Mesendoderm (in vitro differentiated cells): ENCODE results near the gene TPR.
"Not testable (repeated sequence)": the region's sequence is repeated elsewhere in the genome, so short reads cannot be mapped to it uniquely, and the experiment has no call there.

Source experiments
- DNase-seq: peaks from one replicate; pipeline ENCODE4 v3.0.0; 2013
- H2AK5ac ChIP-seq: 2 replicates; pipeline ENCODE4 v1.6.1; 2013; ENCODE audit warnings: low read length, inconsistent platforms
- H2BK120ac ChIP-seq: 2 replicates; pipeline ENCODE4 v1.6.1; 2013; ENCODE audit warnings: low read depth, mild to moderate bottlenecking, low read length, moderate library complexity, mixed read lengths
- H2BK15ac ChIP-seq: replicated peaks from 2 replicates; pipeline ENCODE4 v1.6.1; 2013; ENCODE audit warnings: low read depth, mild to moderate bottlenecking, moderate library complexity
- H2BK5ac ChIP-seq: 2 replicates; pipeline ENCODE4 v1.6.1; 2013; ENCODE audit warnings: low read length, inconsistent platforms
- H3K18ac ChIP-seq: 2 replicates; pipeline ENCODE4 v1.6.1; 2013; ENCODE audit warnings: mild to moderate bottlenecking, low read length, mixed read lengths
- H3K23ac ChIP-seq: one replicate; pipeline ENCODE4 v1.6.1; 2013; ENCODE audit warnings: low read length
- H3K27ac ChIP-seq: 2 replicates; pipeline ENCODE4 v1.5.1; 2013; ENCODE audit warnings: low read depth, mild to moderate bottlenecking, inconsistent platforms, low read length, moderate library complexity
- H3K27me3 ChIP-seq: 2 replicates; pipeline ENCODE4 v1.6.1; 2013; ENCODE audit warnings: low read length, control low read depth, mild to moderate bottlenecking, inconsistent platforms; ENCODE audit not compliant: insufficient read depth, poor library complexity
- H3K36me3 ChIP-seq: 2 replicates; pipeline ENCODE4 v1.6.1; 2013; ENCODE audit warnings: low read length, inconsistent platforms; ENCODE audit not compliant: control insufficient read depth, insufficient read depth
- H3K4ac ChIP-seq: one replicate; pipeline ENCODE4 v1.6.1; 2013; ENCODE audit warnings: low read depth, mild to moderate bottlenecking, low read length, moderate library complexity
- H3K4me1 ChIP-seq: 2 replicates; pipeline ENCODE4 v1.6.1; 2013; ENCODE audit warnings: low read depth, low read length, inconsistent platforms; ENCODE audit not compliant: control insufficient read depth
- H3K4me2 ChIP-seq: 2 replicates; pipeline ENCODE4 v1.6.1; 2013; ENCODE audit warnings: low read length
- H3K4me3 ChIP-seq: 2 replicates; pipeline ENCODE4 v1.5.1; 2013; ENCODE audit warnings: mild to moderate bottlenecking, low read length
- H3K56ac ChIP-seq: one replicate; pipeline ENCODE4 v1.6.1; 2013; ENCODE audit warnings: low read length
- H3K79me1 ChIP-seq: 2 replicates; pipeline ENCODE4 v1.6.1; 2013; ENCODE audit warnings: low read length, inconsistent platforms
- H3K79me2 ChIP-seq: 2 replicates; pipeline ENCODE4 v1.6.1; 2013; ENCODE audit warnings: mild to moderate bottlenecking, low read length; ENCODE audit not compliant: control insufficient read depth, insufficient read depth
- H3K9ac ChIP-seq: 2 replicates; pipeline ENCODE4 v1.6.1; 2013; ENCODE audit warnings: low read length, inconsistent platforms
- H4K5ac ChIP-seq: one replicate; pipeline ENCODE4 v1.6.1; 2013; ENCODE audit warnings: low read length
- H4K8ac ChIP-seq: one replicate; pipeline ENCODE4 v1.6.1; 2013; ENCODE audit warnings: low read depth, mild to moderate bottlenecking, control low read depth, low read length, moderate library complexity
- WGBS: extraction: QIAGEN DNeasy Blood & Tissue Kit; methylation state at CpG from one replicate; pipeline ENCODE4 v1.1.7; 2013; ENCODE audit warnings: low lambda C conversion rate, missing lambda C conversion rate; ENCODE audit not compliant: insufficient coverage; ENCODE audit errors: extremely low coverage; 5-methylcytosine and 5-hydroxymethylcytosine counted together

Gene TPR

DNA sequence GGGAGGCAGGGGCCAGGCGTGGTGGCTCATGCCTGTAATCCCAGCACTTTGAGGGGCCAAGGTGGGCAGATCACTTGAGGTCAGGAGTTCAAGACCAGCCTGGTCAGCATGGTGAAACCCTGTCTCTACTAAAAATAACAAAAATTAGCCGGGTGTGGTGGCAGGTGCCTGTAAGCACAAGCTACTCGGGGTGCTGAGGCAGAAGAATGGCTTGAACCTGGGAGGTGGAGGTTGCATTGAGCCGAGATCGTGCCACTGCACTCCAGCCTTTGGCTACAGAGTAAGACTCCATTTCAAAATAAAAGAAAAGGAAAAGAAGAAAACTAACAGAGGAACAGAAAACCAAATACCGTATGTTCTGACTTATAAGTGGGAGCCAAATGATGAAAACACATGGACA is 17.7 kb upstream of the TPR start:
- H2BK5ac ChIP-seq, H3K56ac ChIP-seq, H2BK15ac ChIP-seq, H3K23ac ChIP-seq, H3K4me1 ChIP-seq, H3K27me3 ChIP-seq, H4K5ac ChIP-seq, H3K36me3 ChIP-seq, H3K79me2 ChIP-seq, H3K27ac ChIP-seq, H3K4ac ChIP-seq, H3K79me1 ChIP-seq, H4K8ac ChIP-seq, DNase-seq, H2AK5ac ChIP-seq, H3K4me2 ChIP-seq, H3K9ac ChIP-seq, H3K4me3 ChIP-seq, H2BK120ac ChIP-seq, H3K18ac ChIP-seq: not testable (repeated sequence)
- WGBS, result no CpG with 5 or more reads among the region's 6 CpGs

DNA sequence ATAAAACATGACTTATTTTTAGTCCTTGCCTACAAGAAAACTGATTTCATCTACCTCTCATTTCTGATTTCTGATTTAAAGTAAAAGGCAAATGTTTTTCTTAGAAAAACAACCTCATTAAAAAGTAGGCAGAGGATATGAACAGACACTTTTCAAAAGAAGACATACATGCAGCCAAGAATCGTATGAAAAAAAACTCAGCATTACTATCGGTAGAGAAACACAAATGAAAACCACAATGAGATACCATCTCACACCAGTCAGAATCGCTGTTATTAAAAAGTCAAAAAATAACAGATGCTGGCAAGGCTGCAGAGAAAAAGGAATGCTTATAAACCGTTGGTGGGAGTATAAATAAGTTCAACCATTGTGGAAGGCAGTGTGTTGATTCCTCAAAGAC is 16.8 kb upstream of the TPR start:
- no peak overlapping the region for H3K56ac ChIP-seq
- no peak overlapping the region for H3K4me2 ChIP-seq
- no peak overlapping the region for H3K23ac ChIP-seq
- H3K18ac ChIP-seq, result no peak overlapping the region
- H3K79me2 ChIP-seq, result no peaks in the 10 kb centered on the region
- no peak overlapping the region for H3K9ac ChIP-seq
- no peak overlapping the region for H3K4ac ChIP-seq
- no peak overlapping the region for H4K5ac ChIP-seq
- no peak overlapping the region for H2BK15ac ChIP-seq
- H2BK5ac ChIP-seq, result no peak overlapping the region
- no peak overlapping the region for H2BK120ac ChIP-seq
- H3K27me3 ChIP-seq, result no peaks in the 10 kb centered on the region
- H3K27ac ChIP-seq, result no peak overlapping the region
- no peak overlapping the region for H3K4me3 ChIP-seq
- H4K8ac ChIP-seq, result no peak overlapping the region
- no peaks in the 10 kb centered on the region for H3K79me1 ChIP-seq
- H3K36me3 ChIP-seq, result peaks cover 1% of the 10 kb centered on the region
- H2AK5ac ChIP-seq, result no peak overlapping the region
- H3K4me1 ChIP-seq, result no peaks in the 10 kb centered on the region
- no peak for DNase-seq
- no CpG with 5 or more reads among the region's 4 CpGs for WGBS

DNA sequence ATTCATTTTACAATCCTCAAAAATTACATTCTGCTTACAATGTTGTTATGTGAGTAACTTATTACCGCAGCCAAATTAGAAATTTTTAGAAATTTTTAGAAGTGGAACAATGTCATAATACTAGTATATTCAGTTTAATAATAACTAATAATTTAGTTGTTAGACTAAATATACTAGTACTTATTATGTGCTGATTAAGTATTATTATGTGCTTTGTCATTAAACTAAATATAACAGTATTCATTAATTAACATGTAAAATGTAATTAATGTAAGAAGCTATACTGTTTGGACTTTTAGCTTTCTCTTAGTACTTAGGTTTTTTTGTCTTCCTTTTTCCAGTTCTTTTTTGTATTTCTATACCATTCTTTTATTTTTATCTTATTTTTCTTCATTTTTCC is 15.9 kb upstream of the TPR start:
- Histone ChIP-seq H2BK120ac (no peak overlapping the region), H3K9ac (no peak overlapping the region), H4K5ac (no peak overlapping the region), H3K79me1 (no peaks in the 10 kb centered on the region), H3K79me2 (no peaks in the 10 kb centered on the region), H2AK5ac (no peak overlapping the region), H3K56ac (no peak overlapping the region), H2BK5ac (no peak overlapping the region), H3K27me3 (no peaks in the 10 kb centered on the region), H3K36me3 (no peaks in the 10 kb centered on the region), H4K8ac (no peak overlapping the region), H3K4me1 (no peaks in the 10 kb centered on the region), H3K27ac (no peak overlapping the region), H3K4me2 (no peak overlapping the region), H3K18ac (no peak overlapping the region), H2BK15ac (no peak overlapping the region), H3K4me3 (no peak overlapping the region), H3K23ac (no peak overlapping the region), H3K4ac (no peak overlapping the region)
- no peak for DNase-seq
- no CpG with 5 or more reads among the region's 1 CpG for WGBS

DNA sequence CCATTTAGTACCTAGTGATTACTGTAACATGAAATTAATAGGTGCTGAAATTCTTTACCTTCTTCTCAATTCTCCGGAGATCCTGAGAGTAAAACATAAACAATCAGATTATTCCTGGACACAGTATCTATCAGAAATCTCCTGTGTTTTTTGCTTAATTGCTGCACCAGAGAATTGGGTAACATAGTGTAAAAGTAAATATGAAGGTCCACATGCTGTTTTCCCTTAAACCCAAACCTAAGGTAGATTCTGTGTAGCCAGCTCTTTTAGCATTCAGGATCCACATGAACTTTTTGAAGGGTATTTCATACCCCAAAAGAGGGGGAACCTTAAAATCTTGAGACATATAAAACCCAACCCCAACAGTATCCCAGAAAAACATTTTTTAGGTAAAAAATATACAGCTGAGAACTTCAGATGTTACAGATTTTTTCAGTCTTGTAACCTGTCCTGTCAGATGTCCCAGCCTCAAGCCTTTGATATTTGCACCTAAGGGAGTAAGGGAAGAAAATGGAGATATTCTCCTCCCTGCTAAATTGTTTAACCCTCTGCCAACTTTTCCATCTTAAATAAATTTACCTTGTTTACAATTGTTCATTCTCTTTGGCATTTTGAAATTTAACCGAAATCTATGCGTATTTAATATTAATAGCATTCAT is 11.8 kb upstream of the TPR start:
- Histone ChIP-seq H3K4me3 (no peak overlapping the region), H3K79me2 (no peaks in the 10 kb centered on the region), H3K4me2 (no peak overlapping the region), H3K56ac (no peak overlapping the region), H3K27ac (no peak overlapping the region), H3K4me1 (no peaks in the 10 kb centered on the region), H3K23ac (no peak overlapping the region), H2BK5ac (no peak overlapping the region), H3K18ac (no peak overlapping the region), H4K8ac (no peak overlapping the region), H3K27me3 (no peaks in the 10 kb centered on the region), H3K4ac (no peak overlapping the region), H3K36me3 (no peaks in the 10 kb centered on the region), H2BK15ac (no peak overlapping the region), H2BK120ac (no peak overlapping the region), H2AK5ac (no peak overlapping the region), H3K9ac (no peak overlapping the region), H3K79me1 (no peaks in the 10 kb centered on the region), H4K5ac (no peak overlapping the region)
- WGBS, result no CpG with 5 or more reads among the region's 3 CpGs
- no peak for DNase-seq

DNA sequence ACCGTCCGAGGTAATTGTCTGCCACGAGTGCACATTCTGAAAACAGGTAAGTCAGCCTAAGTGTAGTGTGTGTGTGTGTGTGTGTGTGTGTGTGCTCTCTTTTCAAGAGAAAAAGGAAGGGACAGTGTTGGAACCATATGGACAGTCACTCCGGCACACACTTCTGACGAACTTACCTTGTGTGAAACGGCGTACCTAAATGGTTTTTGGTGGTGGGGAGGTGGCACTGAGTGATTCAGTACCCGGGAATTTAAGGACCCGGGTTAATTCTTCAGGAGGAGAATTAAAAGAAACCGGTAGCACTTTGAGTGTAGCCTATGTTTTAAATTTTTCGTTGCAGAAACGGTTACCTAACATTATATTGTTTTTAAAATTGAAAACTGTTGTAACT is 871 bp upstream of the TPR start:
- H3K9ac ChIP-seq, result peak overlapping the region; percentile 86
- peaks cover 2% of the 10 kb centered on the region for H3K79me1 ChIP-seq
- peak overlapping the region; percentile 55 for H3K27ac ChIP-seq
- H3K4ac ChIP-seq, result no peak overlapping the region
- no peak overlapping the region for H3K4me2 ChIP-seq
- no peak overlapping the region for H2AK5ac ChIP-seq
- H4K8ac ChIP-seq, result no peak overlapping the region
- H3K4me3 ChIP-seq, result peak overlapping the region; percentile 79
- no peak for DNase-seq
- no CpG with 5 or more reads among the region's 12 CpGs for WGBS
- no peaks in the 10 kb centered on the region for H3K27me3 ChIP-seq
- no peaks in the 10 kb centered on the region for H3K4me1 ChIP-seq
- H3K36me3 ChIP-seq, result no peaks in the 10 kb centered on the region
- H2BK5ac ChIP-seq, result no peak overlapping the region
- H4K5ac ChIP-seq, result no peak overlapping the region
- H3K23ac ChIP-seq, result no peak overlapping the region
- peaks cover 29% of the 10 kb centered on the region for H3K79me2 ChIP-seq
- no peak overlapping the region for H2BK120ac ChIP-seq
- peak overlapping the region; percentile 95 for H3K56ac ChIP-seq
- no peak overlapping the region for H2BK15ac ChIP-seq
- no peak overlapping the region for H3K18ac ChIP-seq
